HG03097 (cell line): ENCODE data around the gene PLEKHB1.

Source experiments
- ATAC-seq: cut with Tn5 transposase; IDR thresholded peaks from one replicate; pipeline ENCODE4 v1.9.1; 2021; ENCODE audit not compliant: unreplicated experiment, low FRiP score

Gene PLEKHB1

DNA sequence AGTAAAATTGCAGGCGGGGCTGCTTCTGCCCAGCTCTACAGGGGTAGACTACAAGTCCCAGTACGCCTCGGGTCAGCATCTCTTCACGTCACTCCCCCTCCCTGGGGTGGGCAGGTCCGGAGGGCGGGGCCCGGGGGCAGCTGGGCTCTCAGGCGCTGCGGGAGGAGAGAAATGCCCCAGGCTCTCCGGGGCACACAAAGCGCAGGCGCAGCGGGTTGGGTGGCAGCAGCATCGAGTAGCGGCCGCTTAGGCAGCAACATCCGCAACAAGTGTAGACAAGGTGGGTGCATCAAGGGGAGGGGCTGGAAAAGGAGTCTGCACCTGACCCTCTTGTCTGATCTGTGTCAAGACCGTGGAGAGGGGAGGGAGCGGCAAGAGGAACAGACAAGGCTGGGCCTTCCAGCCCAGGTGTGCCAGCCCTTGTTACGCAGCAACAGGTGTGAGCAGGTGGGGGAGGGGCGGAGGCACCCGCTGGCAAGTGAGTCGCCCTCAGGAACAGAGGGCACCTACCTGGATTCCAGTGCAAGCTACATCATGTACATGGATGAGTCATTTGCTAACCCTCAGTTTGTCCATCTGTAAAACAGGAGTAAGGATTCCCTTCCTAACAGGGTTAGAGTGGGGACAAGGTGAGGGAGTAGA is 1.2 kb downstream of the PLEKHB1 start:
- ATAC-seq: peak; percentile 57

DNA sequence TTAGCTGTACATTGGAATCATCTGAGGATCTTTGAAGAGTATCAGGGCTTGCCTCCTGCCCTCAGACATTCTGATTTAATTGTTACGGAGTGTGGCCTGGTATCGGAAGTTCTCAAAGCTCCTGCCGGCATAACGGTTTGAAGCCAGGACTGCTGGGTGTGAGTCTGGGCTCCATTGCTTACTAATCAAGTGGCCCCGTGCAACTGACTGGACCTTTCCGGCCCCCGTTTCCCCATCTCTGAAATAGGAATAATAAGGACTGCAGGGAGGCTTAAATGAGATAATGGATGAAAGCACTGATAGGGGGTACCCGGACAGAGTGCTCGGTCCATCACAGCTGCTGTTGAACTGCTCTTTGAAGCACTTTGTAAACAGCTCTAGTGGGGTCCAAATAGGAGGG is 1.7 kb downstream of the PLEKHB1 start:
- no peak for ATAC-seq

DNA sequence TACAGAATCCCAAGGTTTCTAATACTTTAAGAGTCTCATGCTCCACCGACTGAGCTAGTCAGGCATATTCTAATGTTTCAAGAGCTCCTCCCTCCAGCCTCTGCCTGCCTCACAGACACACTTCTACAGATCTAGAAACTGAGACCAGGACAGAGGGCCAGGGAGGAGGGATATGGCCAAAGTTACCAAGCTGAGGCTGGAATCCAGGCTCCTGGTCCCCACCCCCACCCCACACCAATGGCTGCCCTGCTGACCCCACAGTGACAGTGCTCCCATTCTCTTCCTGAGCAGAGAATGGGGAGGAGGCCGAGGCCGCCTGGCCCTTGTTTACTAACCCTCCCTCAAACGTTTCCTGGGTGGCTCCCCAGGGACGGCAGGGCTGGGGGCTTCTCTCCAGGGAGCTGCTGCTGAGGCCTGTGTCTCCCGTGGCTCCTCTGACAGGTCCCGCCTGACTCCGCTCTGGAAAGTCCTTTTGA is 2.2 kb downstream of the PLEKHB1 start:
- ATAC-seq: no peak

DNA sequence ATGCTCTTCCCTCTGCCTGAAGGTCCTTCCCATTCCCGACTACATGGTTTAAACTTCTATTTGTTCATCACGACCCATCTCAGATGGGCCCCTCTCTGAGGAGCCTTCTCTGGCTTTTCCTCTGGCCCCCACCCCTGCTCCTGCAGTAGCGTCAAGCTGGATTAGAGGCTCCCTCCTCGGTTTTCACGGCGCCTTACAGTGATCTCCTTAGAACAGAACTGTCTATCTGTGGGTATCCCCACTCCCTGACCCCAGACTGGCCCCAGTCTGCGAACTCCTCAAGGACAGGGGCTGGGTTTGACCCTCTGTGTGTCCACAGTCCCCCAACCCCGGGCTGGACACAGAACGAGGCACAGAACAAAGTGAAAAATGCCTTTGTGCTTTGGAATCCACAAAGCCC is 2.8 kb downstream of the PLEKHB1 start:
- no peak for ATAC-seq

DNA sequence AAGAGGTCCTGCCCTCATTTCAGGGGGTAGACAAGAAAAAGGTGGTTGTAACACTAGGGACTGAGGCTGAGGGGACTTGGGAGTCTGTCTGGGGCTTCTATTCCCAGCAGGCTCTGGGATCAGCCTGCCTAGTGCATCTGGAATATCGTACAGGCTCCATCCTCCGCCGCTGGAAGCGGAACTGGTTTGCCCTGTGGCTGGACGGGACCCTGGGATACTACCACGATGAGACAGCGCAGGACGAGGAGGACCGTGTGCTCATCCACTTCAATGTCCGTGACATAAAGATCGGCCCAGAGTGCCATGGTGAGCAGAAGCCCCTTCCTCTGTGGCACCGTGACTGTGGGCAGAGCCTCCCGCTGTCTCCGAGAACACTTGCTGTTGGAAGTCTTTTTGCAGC is 4.0 kb downstream of the PLEKHB1 start:
- no peak for ATAC-seq

DNA sequence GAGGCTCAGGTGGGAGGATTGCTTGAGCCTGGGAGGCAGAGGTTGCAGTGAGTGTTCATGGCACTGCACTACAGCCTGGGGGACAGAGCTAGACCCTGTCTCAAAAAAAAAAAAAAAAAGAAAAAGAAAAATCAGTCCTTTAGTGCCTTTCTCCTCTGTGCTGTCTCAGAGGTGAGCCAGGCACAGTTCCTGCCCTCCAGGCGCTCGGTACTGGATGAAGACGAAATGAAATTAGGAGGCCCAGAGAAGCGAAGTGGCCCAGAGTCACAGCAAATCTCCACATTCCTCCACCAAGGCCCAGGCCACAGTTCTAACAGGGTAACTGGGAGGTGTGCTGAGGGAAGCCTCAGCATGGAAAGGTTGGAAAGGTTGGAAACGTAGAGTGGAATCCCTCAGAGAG is 4.9 kb downstream of the PLEKHB1 start:
- ATAC-seq: no peak

DNA sequence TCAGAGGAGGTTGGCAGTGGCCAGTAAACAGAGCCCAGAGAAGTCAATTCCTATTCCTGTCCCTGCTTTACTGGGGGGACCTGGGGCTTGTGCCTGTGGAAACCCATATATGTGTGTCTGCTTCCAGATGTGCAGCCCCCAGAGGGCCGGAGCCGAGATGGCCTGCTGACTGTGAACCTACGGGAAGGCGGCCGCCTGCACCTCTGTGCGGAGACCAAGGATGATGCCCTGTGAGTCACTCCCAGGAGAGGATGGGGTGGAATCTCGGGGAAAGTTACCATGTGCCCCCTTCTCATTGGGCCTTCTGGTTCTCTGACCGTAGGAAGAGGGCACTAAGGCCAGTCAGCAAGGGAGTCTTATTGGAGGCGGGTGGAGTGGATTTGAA is 5.3 kb downstream of the PLEKHB1 start:
- ATAC-seq: no peak

DNA sequence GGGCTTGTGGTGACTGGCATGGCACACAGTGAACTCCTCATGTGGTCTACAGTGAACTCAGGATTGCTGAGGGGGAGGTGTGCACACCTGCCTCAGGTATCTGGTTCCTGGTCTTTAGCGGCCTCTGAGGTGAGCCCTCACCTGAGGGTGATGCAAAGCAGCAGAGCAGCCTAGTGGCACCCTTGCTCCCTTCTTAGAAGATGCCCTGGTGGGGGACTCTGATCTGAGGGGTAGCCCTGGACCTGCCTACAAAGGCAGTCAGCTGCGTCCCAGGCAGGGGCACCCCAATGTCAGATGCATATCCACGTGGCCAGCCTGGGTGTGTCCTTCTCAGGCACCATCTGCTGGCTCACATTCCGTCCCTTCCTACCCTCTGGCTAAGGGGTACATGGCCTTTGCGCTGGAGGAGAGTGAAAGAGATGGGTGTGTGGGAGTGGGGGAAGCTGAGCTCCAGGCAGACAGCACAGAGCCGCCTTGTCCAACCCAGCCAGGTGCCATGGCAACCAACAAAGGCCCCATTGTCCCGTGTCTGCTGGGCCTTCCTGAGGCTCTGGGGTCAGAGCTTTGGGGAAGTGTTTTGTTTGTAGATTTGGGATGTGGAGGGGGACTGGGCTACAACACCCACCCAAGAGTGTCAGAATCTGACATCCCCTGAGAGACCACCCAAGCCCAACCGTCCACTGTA is 5.8 kb downstream of the PLEKHB1 start:
- ATAC-seq: no peak

DNA sequence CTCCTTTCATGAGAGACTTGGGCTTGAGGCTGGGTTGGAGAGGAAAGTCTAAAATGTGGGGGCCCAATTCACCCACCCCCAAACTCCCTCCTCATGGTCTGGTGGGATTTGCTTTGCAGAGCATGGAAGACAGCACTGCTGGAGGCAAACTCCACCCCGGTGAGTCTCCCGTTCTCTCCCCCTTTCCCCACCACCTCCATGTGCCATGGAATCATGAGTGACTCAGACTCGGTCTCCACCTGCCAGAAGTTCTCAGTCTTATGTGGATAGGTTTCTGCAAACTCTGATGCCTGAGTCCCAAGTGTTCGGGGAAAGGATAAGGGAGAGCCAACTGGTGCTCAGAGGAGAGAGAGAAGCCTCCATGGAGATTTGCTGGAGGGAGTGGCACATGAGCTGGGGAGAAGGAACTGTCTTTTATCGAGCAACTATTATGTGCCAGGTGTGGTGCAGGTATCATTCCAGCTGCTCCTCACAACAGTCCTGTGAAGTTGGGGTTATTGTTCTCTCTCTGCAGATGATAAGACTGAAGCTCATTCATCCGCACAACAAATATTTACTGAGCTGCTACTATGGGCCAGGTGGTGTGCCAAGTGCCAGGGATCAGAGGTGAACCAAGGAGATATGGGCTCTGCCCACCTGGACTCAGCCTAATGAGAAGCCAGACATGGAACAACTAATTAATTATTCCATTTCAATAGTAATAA is 6.6 kb downstream of the PLEKHB1 start:
- ATAC-seq: no peak

DNA sequence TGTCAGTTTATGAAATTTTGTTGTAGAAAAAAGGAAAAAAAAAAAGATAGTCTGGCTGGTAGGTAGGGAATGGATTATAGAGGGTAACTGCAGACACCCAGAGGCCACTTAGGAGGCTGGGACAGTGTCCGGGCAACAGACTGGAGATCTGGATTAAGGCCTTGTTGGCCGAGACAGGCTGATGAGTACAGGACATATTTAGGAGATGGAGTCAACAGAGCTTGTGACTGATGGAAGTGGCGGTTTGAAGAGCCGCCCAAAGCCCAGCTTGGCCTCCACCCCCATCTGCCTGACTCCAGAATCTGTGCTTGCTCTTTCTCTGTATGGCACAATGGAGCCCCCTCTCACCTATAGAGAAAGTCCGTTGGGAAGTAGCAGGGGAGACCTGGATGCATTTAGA is 7.6 kb downstream of the PLEKHB1 start:
- no peak for ATAC-seq

DNA sequence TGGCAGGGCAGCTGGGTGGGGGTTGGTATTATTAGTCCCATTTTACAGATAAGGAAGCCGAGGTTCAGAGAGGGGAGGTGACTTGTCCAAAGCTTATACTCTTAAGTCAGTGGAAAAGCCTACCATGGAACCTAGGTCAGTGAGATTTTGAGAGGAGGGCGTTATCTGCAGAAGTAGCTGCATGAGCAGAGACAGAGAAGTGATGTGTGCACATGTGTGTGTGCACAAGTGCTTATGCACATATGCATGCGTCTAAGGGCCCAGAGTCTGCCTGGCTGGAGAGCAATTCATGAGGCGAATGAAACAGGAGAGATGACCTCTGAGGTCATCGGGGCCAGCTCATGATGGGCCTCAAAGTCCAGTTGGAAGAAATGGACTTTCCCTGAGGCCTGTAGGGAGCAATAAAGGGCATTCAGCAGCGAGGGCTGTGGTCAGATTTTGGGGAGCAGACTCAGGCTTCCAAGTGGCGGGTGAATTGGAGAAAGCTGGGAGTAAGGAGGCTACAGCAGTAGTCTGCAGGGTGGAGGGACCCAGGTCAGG is 8.2 kb downstream of the PLEKHB1 start:
- no peak for ATAC-seq

DNA sequence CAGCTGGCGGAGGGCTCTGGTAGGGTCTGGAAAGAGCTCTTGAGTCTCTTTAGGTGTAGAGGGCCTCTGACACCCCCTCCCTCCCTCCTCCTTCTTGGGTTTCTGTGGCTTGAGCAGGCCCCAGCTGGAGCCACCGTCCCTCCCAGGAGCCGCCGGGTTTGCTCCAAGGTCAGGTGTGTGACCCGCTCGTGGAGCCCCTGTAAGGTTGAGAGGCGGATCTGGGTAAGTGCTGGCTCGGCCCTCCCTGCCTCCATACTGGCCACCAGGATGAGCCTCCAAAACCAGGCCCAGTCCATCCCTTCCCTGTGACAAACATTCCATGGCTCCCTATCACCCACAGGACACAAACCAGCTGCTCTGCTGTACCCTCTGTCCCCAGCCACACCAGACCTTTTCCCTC is 9.3 kb downstream of the PLEKHB1 start:
- ATAC-seq: no peak

DNA sequence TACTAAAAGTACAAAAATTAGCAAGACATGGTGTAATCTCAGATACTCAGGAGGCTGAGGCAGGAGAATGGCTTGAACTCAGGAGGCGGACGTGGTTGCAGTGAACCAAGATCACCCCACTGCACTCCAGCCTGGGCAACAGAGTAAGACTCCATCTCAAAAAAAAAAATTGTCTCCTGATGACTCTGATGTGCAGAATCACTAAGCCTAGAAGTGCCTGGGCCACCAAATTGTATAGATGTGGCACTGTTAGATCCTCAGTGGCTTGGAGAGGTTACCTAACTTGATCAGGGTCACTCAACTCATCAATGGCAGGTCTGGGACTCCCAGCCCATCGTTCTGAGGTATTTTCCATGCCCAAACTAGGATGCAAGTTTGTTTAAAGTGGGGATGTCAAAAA is 10.6 kb downstream of the PLEKHB1 start:
- ATAC-seq: no peak

DNA sequence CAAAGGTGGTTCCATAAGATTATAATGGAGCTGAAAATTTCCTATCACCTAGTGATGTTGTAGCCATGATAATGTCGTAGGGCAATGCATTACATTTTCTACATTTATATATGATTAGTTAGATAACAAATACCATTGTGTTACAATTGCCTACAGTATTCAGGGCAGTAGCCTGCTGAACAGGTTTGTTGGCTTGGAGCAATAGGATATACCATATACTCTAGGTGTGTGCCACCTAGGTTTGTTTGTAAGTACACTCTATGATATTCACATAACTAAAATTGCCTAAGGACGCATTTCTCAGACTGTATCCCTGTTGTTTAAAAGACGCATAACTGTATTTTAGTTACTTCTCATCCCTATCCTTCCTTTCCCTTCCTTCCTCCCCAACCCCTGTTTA is 13.6 kb downstream of the PLEKHB1 start:
- no peak for ATAC-seq

DNA sequence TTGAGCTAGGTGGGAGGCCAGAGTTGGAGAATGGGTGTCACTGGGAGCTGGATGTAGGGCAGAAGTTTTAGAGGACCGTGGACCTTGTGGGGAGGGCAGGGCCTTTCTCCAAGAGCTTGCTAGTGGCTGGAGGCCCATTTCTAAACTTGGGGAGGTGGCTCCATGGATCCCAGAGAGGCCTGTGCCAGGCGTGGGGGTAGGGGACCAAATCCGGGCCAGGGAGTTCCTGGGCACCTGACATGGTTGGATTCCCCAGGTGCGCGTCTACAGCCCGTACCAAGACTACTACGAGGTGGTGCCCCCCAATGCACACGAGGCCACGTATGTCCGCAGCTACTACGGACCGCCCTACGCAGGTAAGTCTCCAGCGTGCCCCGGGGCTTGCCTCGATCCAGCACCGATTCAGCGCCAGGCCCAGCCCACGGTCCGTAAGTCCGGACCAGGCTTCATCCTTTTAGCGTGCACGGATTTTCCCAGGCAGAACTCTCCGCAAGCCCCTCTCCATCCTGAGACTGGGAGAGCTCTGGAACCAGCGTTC is 14.2 kb downstream of the PLEKHB1 start:
- no peak for ATAC-seq

DNA sequence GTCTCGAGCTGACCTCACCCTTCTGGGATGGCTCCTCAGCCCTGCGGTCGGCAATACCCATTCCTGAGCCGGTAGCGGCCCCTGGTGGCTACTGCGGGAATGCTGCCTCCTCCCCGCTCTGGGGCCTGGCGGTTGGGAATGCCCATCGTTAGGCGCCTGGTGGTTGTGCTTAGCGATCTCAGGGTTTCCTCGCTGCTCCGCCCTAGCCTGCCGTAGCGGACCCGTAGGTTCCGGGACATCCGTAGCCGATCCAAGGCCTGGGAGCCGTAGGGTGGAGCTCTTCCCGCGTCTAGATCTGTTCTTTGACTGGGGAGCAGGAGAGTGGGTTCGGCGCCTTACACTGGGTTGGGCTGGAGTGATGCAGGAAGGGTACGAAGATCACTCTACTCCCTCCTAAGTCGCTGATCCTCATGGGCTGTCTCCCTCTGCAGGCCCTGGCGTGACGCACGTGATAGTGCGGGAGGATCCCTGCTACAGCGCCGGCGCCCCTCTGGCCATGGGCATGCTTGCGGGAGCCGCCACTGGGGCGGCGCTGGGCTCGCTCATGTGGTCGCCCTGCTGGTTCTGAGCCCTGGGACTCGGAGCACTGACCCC is 14.8 kb downstream of the PLEKHB1 start:
- ATAC-seq: no peak

DNA sequence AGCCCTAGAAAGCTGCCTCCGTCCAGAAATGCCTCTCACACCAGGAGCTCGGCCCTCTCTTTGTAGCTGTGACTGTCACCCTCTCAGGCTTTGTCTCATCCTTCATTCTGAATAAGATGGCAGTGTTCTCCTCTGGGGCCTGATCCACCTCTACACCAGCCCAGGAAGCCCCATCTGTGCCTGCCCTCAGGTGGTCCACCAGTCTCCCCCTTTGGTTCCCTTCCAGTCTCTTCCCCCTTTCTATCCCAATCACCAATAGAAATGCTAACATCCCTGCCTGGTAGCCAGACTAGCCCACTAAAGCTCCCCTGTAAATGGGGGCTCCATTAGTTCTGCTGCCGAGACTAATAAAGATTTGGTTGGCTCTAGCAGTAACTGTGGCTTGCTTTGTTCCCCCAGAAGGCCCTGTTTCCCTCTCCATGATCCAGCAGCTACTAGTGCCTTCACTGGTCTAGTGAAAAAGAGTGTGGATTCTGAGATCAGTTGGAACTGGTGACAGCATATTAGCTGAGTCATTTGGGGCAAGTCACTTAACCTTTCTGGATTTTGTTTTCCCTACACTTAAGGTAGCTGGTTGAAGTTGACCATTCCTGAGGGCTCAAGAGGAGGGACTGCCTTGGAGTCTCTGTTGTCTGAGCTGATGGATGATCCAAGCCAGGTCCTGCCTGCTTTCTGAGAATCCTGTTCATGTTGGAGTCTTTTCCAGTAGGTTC is 16.2 kb downstream of the PLEKHB1 start:
- ATAC-seq: no peak

DNA sequence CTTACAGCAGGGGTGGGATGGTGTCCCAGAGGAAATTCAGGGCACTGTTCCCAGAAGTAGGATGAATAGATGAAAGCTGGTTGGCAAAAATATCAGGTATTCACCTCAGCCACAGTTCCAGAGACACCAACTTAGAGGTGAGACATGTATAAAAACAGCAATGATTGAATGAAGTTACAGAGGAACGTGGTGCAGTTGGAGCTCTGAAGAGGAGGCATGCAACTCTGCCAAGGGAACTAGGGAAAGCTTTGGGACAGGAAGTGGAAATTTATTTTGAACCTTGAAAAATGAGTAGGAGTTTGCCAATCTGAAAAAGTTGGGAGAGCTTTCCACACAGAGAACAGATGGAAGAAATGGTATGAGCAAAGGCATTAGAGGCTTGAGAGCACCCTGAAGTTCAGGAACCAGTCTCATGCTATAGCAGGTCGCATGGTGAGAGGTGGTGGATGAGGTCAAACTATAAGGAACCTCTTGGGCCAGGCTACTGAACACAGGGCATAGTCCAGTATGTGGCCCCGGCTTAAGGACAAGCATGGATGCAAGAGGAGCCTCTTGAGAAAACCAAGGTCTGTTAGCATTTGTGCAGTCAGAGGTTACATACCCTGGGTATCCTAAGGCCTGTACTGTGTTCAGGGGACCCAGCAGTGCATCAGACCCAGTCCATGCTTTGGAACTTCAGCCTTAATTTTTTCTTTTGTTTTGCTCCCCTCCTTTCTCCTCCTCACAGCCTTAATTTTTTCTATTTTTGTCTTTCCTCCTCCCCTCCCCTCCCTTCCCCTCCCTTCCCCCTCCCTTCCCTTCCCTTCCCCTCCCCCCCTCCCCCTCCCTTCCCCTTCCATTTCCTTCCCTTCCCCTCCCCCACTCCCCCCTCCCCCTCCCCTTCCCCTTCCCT is 17.5 kb downstream of the PLEKHB1 start:
- ATAC-seq: no peak

DNA sequence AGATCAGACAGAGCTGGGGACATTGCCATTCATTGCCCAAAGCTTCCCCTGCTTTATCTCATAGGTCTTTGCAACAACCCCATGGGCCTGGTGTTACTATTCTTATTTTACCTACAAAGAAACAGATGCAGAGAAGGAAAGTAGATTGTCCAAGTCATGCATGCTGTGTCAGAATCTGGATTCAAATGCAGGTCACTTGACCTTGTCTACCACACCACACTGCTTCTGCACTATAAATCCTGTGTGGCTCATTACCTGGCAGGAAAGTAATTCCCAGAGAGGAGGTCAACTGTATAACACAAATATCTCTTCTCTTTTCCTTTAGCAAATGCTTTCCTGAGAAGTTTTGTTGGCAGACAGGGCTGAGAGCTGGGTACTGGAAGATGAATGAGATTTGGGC is 18.5 kb downstream of the PLEKHB1 start:
- ATAC-seq: no peak
